Inflammatory macrophage treated with lipopolysaccharide for 4 hours (primary cell): Measurements from ENCODE around the gene CPXM1.
A peak's percentile ranks its signal among the peaks of the same experiment; 100 is the strongest.

ENCODE experiments used
- DNase-seq: peaks from one replicate; pipeline ENCODE4 v3.0.0-alpha.2; 2020

The CPXM1 gene

GRCh38 chr20:2747676-2748235 is 52.7 kb downstream of the CPXM1 start:
- no peak for DNase-seq

- peak; percentile 3 for DNase-seq
Measured at GRCh38 chr20:2746636-2747265, 53.7 kb downstream of the CPXM1 start.

- no peak for DNase-seq
Measured at GRCh38 chr20:2745936-2746635, 54.3 kb downstream of the CPXM1 start.

DNA sequence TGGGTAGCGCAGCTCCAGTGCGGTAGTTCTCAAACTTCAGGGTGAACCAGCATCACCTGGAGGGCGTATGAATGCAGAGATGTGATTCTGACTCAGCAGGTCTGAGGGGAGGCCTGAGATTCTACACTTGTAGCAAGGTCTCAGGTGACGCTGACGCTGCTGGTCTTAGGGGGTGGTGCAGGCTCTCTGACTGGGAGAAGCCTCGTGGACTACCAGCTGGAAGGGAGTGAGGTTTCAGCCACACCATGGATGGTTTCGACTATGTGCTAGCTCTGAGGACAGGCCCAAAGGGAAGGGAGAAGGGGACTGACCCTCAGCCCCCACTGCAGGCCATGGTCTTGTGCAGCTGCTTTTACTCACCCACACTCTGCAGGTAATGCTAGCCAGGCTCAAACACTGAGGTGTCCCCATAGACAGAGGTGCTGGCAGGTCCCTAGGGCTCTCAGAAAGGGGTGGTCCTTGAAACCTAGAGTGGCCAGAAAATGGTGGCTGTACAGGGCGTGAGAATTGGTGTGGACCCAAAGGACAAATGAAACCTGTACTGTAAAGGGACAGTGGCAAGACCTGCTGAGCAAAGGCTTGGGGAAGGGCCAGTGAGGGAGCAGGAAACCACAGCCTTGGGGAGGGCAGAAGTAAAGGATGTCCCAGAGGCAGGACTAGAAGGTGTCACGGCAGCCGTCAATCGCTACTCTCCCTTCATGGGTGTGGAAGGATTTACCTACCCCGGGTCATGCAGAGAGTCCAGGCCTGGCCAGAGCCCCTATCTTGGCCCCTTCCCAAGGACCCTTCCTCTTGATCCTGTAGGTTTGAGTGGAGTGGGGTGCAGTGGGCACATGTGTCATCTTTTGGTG is 55.1 kb downstream of the CPXM1 start:
- no peak for DNase-seq
